HG02970 (cell line): ENCODE results near the gene SLC17A1.

Experiments
- ATAC-seq: cut with Tn5 transposase; IDR thresholded peaks from one replicate; pipeline ENCODE4 v1.9.1; 2021; ENCODE audit warnings: mild to moderate bottlenecking, moderate library complexity, moderate number of reproducible peaks; ENCODE audit not compliant: unreplicated experiment, low FRiP score

Gene SLC17A1, protein sequence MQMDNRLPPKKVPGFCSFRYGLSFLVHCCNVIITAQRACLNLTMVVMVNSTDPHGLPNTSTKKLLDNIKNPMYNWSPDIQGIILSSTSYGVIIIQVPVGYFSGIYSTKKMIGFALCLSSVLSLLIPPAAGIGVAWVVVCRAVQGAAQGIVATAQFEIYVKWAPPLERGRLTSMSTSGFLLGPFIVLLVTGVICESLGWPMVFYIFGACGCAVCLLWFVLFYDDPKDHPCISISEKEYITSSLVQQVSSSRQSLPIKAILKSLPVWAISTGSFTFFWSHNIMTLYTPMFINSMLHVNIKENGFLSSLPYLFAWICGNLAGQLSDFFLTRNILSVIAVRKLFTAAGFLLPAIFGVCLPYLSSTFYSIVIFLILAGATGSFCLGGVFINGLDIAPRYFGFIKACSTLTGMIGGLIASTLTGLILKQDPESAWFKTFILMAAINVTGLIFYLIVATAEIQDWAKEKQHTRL

DNA sequence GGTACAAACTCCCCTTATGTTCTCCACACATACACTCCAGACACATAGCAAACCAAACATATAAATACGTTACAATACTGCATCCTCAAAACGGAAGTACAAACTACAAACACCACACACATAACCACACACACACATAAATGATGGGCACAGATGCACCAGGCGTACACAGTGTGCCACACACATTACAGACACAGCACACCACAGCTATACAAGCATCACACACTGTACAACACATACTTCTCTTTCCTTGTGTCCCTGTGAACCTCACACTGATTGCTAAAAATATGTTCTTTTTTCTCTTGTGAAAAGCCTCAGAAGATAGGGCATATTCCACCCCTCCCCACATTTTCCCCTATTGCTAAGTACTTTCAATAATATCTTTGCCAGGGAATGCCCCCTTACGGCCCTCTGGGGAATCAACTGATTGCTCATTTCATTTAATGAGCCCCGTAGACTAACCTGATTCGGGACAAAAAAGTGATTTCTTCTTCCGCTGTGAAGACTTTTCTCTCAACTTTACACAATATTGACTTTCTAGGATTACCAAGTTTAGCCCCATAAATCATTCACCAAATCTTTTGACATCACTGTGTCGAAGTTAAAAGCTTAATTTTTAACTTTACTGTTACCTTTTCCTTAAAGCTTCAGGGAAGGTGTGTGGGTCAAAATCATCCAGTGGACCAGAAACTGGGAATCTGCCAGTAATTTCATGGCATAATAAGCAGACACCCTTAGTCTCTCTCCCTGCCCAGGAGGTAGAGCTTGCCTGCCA lies at the start of gene SLC17A1:
SLC17A1 (minus strand) TSS at position 521 of the 775 bp plus-strand sequence. CDS start 1,495 bp downstream, outside the sequence.
- ATAC-seq, result no peak

DNA sequence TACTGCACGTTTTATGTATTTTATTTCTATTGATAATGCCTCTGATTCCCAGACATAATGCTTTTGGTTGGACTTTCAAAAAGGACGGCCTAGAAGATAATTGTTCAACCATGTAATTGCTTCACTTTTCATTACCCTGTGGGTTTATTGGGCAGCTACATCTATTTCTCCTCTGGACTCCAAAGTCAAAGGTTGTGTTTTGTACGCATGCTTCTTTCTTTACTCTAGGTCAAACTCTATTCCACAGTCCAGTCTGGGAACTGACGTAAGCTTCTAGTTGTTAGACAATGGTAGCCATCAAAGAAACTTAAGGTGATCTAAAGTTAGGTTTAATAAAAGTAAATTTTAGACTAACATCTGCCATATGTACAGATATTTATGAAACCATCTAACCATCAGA lies 48.7 kb upstream of the SLC17A1 start:
- ATAC-seq, result no peak

DNA sequence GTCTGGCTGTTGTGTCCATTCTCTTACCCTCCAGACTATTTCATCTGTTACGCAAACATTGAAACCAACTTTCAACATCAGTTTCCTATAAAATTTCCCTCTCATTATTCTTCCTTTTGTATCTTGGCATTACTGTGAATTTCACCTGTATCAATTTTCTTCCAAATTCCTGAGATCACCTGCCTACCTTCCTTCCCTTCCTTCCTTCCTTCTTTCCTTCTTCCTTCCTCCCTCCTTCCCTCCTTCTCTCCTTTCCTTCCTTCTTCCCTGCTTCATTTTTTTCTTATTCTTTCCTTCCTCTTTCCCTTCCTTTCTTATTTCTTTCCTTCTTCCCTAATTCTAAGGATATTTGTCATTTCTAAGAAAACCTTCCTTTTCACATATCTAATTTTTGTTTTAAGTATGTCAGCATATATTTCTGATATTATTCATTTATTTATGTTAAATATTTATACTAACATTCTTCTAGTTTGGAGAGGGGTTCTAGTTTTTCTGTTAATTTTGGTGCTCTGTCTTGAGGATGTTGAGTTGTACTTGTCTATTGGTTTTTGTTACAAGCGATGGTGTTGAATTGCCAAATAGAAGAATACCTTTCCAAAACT lies 47.0 kb upstream of the SLC17A1 start:
- ATAC-seq, result no peak

DNA sequence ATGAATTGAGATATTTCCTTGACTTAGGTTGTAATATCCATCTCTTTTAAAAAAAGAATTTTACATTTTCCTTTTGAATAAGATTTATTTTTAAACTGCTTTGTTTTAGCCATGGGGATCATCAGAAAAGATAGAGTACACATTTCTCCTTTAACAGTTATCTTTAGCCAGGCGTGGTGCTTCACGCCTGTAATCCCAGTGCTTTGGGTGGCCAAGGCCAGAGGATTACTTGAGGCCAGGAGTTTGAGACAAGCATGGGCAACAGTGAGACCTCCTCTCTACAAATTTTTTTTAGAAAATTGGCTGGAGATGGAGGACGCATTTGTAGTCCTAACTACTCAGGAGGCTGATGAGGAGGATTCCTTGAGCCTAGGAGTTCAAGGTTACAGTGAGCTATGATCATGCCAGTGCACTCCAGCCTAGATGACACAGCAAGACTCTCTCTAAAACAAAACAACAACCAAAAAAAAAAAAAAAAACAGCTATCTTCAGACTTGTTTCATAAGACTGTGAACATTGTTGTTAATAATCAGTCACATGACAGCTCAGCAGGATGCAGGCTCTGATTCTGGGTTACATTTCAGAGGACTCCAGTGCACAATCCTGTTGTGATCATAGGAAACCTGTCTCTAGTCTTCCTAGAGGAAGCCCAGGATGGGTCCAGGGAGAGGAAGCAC lies 44.2 kb upstream of the SLC17A1 start:
- ATAC-seq, result no peak

DNA sequence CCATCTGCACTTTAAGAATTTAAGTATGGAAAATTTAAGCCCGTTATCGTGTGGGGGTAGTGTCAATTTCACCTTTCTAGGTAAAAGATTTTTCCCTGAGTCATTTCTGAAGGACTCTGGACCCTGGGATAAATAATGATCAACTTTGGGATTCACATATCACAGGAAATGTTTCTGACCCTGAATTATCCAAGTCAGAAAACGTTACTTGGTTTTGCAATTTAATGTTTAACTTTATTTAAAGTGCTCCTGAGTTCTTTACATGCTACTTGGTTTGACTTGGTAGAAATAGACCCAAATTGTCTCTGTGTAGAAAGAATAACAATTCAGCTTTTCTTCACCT lies 43.7 kb upstream of the SLC17A1 start:
- ATAC-seq, result no peak

DNA sequence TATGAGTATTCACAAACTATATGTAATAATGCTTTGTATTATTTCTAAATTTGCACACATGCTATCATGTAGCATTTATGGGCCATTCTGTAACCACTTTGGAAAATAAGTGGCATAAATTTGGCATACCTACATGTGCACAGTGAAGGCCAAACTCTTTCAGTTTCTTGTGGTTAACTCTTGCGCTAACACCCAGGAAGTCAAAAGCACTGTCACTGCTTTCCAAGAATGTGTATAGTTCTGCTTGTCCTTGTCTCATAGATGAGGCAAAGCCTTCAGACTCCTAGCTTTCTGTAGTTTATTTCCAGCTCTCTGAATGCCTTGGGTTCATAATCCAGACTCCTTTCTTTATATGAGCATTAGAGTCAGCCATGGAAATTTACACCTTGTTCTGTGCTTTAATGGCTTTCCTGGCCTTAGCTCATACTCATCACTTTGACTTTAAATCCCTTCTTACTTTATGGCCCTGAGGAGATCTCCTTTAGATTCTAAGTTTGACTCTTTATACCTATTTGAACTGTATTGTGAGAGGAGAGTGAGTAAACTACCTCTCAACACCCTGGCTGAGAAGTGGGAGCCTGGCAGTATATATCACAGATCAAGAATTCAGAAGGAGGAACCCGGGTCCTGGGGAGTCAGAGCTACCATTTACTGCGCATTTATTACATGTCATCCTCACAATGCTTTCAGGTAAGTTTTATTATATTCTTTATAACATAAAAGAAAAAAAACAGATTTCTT lies 43.1 kb upstream of the SLC17A1 start:
- ATAC-seq, result no peak

DNA sequence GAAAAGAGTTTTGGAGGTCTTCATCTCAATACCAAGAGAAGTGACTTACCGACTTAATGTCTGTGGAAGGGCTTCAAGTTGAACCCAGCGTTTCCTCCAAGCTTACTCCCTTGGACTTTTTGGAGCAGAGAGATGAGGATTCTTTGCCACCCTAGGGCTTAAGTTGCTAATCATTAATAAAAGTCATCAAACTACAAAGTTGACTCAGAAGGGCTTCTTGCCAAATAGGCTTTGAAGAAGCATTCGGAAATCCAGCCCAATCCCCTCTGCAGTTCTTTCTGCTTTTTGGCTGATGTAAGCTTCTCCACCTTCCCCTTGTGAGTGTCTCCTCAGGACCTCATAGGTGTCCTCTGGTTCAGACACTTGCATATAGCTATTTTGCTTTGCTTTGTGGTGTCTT lies 42.3 kb upstream of the SLC17A1 start, which contains the start of gene SLC17A3:
SLC17A3 (minus strand) TSS at position 126 of the 400 bp plus-strand sequence. CDS start 5,856 bp downstream, outside the sequence.
- ATAC-seq, result no peak

DNA sequence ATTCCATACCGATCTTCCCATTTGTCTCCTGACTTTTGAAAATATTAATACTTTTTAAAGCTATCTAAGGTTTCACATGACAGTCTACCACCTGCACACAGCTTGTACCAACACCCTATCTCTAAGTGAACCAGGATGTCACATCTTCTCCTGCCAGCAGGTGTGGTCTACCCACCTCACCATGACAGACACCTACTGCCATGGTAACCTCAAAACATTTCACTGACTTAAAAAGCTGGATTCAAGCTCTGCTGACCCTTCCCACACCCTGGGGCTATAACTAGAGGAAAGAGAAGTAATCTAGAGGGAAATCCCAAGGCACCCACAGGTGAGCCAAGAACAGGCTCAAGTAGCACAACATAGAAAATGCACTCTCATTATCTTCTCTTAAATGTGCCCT lies 41.0 kb upstream of the SLC17A1 start:
- ATAC-seq, result no peak

DNA sequence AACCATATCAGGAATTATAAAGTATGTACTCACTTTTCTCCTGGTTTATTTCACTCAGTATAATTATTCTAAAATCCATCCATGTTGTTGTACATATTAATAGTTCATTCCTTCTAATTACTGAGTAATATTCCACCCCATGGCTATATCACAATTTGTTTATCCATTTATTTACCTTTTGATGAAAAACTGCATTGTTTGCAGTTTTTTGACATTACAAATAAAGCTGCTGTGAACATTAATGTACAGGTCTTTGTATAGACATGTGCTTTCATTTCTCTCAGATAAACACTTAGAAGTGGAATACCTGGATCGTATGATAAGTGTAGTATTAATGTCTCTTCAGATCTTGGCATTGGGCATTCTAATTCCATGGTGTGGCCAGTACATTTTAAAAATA lies 38.0 kb upstream of the SLC17A1 start:
- ATAC-seq, result no peak

DNA sequence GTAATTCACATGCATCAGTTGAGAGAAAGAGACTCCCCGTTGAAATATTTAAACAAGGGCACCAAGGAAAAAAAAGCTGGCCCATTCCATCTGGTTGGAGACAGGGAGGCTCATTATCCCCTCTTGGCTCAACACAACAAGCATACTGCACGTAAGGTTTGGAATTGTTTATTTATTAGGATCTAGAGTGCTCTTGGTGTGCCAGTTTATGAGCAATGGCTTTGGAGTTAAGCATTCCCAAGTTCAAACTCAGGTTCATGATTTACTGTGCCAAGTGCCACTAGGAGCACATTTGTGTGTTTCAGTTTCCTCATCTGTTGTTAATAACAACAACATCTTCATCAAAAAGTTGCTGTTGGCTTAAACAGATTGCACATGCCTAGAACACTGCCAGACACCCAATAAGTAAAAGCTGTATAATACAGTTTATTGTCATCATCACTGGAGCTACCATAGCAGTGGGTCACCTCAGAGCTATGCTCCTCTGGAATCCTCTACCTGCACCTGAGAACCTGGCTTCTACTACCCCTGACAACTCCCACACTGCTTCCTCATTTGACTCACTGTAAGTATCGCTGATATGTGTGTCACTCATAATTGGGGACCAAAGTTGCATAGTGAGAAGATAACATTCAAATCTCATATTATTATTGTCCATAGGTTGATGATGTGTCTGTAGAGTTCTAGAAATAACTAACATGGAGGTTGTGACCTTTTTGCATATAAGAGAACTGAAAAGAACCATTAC lies 36.8 kb upstream of the SLC17A1 start:
- no peak for ATAC-seq

DNA sequence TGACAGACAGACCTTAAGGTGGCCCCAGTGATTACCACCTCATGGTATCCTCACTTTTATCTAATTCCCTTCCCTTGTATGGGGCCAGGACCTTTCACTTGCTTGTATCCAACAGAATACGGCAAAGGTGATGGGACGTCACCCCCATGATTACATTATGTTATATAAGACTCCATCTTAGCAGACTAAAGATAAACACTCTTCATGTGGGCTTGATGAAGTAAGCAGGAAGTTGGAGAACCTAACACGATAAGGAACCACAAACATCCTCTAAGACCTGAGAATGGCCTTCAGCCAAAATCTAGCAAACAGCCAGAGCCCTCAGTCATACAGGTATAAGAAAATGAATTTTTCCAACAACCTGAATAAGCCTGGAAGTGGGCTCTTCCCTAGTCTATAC lies 34.2 kb upstream of the SLC17A1 start:
- ATAC-seq, result no peak

DNA sequence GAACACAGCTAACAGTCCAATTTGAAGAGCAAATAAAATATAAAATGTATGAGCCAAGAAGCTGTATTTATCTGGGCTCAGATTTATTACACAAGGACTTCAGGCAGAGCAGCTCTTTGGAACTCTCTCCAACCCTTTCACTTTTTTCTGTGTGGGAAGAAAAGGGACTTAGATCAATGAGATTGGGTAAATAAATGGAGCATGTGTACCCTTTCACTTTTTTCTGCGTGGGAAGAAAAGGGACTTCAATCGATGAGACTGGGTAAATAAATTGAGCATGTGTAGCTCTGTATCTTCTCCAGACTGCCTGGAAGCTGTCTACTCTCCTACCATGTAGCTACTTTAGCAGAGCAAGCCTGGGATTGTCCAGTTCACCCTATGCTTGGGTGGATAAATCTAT lies 31.5 kb upstream of the SLC17A1 start:
- no peak for ATAC-seq

DNA sequence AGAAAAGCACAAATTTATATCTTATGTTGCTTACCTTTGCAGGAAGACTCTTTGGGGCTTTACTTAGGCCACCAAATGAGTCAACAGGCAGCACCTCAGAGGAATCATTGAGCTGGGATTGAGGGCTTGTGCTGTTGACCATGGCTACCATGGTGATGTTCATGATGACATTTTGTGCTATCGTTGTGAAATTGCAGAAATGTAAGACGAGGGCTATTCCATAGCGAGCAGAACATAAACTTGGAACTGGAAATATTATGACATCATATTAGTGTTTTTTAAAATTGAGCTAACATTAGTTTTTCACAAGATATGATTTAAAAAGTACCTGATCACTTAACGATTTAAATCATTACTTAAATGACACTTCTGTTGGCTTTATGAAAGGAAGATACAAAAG lies 30.3 kb upstream of the SLC17A1 start:
- ATAC-seq, result no peak

DNA sequence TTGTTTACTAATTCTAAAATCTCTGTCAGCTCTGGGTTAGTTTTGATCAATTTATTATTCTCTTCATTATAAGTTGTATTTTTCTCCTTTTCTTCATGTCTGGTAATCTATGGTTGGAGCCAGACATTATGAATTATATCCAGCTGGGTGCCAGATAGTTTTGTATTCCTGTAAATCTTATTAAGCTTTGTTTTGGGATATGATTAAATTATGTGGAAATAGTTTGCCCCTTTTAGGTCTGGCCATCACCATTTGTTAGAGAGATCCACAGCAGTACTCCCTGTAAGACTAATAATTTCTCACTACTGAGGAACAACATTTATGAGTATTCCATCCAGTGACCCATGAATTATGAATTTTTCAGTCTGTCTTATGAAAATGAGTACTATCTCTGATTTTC lies 20.9 kb upstream of the SLC17A1 start:
- no peak for ATAC-seq

DNA sequence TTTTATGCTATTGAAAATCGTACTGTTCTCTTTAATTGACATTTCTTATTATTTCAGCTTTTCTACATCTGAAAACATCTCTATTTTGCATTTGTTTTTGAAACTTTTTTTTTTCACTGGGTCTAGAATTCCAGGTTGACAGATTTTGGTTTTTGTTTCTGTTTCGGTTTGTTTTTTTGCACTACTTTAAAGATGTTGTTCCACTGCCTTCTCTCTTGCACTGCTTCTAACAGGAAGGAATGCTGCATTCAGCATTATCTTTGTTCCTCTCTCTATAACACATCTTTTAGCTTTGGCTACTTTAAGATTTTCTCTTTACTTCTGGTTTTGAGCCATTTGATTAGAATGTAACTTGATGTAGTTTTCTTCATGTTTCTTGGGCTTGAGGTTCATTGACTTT lies 20.1 kb upstream of the SLC17A1 start:
- no peak for ATAC-seq

DNA sequence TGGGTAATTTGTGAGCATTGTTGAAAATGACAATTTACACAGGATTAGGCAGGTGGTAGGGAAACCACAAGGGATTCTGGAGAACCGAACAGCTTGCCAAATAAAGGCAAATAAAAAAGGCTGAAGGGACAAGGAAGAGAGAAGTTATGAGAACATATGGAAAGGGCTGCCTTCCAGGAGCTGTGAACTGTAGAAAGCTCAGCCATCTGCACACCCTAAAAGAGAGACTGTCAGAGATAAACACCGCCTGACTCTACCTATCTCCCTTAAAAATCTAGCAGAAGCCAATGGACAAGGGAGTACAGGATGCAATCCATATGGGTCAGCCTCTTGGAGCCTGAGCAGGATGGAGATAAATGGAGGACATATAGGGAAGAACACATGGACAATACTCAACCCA lies 12.7 kb upstream of the SLC17A1 start:
- ATAC-seq, result no peak

DNA sequence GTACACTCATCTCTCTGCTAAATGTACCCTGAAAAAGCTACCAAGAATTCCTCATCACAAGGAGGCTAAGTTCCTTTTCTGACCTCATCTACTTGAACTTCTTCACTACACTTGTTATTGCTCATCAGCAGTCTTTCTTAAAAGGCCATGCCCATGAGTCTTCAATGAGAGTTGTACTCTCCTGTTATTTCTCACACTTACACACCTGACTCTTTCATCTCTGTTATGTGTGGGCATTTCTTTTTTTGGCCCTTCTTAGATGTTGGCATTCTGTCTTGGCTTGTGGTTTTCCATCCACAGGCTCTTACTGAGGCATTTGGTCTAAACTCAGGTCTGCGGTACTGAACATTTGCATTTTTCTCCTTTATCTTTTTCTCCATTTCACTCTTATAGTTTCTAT lies 10.7 kb upstream of the SLC17A1 start:
- ATAC-seq, result no peak

DNA sequence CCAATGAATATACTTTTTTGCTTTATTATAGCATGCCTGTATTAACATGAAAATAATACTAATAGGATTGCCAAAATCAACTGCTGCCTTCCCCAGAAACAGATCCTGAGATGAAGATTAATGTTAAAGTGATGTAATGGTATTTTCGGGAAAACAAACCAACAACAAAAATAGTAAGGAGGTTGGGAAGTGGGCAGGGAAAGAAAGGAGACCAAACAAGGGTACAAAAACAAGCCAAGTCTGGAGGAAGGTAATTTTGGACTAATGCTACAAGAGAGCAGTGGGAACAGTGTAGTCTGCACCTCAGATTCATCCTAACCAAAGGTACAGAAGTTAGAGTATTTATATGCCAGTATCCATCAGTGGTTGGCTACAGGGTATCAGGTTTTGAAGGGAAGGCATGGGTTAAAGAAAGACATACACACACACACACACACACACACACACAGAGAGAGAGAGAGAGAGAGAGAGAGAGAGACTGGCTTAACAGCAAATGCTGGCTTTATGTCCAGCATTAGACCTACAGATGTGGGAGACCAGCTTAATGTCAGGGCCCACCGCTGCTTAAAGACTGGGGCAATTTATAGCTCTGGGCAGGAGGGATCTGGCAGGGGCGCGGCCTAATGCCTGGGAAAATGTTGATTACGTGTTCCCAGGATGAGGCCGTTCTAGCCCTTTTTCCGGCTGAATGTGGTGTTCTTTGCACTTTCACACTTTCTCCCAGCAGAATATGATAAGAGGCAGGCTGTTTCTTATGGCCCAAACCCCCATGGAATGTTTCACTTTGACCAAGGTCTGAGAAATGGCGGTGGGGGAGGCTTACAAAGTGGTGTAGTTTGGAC lies 3.8 kb upstream of the SLC17A1 start:
- no peak for ATAC-seq
